Measurements from ENCODE around the gene SLC44A1.

SLC44A1 gene

GRCh38 chr9:105333811-105334210 is 89.4 kb downstream of the SLC44A1 start:
- DNase-seq (ENCODE audit: low read depth in 2 of 2): no peak

- no peak for DNase-seq (ENCODE audit: low read depth in 2 of 2)
These were observed 93.9 kb downstream of the SLC44A1 start for GRCh38 chr9:105338308-105338707.

GRCh38 chr9:105339849-105340248 is 95.4 kb downstream of the SLC44A1 start:
- no peak for DNase-seq (ENCODE audit: low read depth in 2 of 2)

- no peak for DNase-seq (ENCODE audit: low read depth in 2 of 2)
These were observed 97.1 kb downstream of the SLC44A1 start for GRCh38 chr9:105341434-105342146.

GRCh38 chr9:105342147-105342505 is 97.7 kb downstream of the SLC44A1 start:
- no peak for DNase-seq (ENCODE audit: low read depth in 2 of 2)

- no peak for DNase-seq (ENCODE audit: low read depth in 2 of 2)
These were observed 99.8 kb downstream of the SLC44A1 start for GRCh38 chr9:105344283-105344682.

- no peak for DNase-seq (ENCODE audit: low read depth in 2 of 2)
These were observed 101.2 kb downstream of the SLC44A1 start for GRCh38 chr9:105345626-105346025.

- DNase-seq (ENCODE audit: low read depth in 2 of 2): no peak
These were observed 101.8 kb downstream of the SLC44A1 start for GRCh38 chr9:105346273-105346672.

- no peak for DNase-seq (ENCODE audit: low read depth in 2 of 2)
These were observed 110.0 kb downstream of the SLC44A1 start for GRCh38 chr9:105354448-105354847.

- no peak for DNase-seq (ENCODE audit: low read depth in 2 of 2)
These were observed 111.3 kb downstream of the SLC44A1 start for GRCh38 chr9:105355781-105356180.

GRCh38 chr9:105357937-105358336 is 113.5 kb downstream of the SLC44A1 start:
- DNase-seq (ENCODE audit: low read depth in 2 of 2): no peak

GRCh38 chr9:105359892-105360291 is 115.4 kb downstream of the SLC44A1 start:
- DNase-seq (ENCODE audit: low read depth in 2 of 2): peak; percentile 64 to 65

GRCh38 chr9:105360344-105360743 is 115.9 kb downstream of the SLC44A1 start:
- no peak for DNase-seq (ENCODE audit: low read depth in 2 of 2)

- no peak for DNase-seq (ENCODE audit: low read depth in 2 of 2)
These were observed 117.4 kb downstream of the SLC44A1 start for GRCh38 chr9:105361873-105362272.

GRCh38 chr9:105362470-105362869 is 118.0 kb downstream of the SLC44A1 start:
- DNase-seq (ENCODE audit: low read depth in 2 of 2): no peak

GRCh38 chr9:105363837-105364236 is 119.4 kb downstream of the SLC44A1 start:
- DNase-seq (ENCODE audit: low read depth in 2 of 2): no peak

GRCh38 chr9:105369911-105370310 is 125.5 kb downstream of the SLC44A1 start:
- DNase-seq (ENCODE audit: low read depth in 2 of 2): no peak

- DNase-seq (ENCODE audit: low read depth in 2 of 2): no peak
These were observed 129.3 kb downstream of the SLC44A1 start for GRCh38 chr9:105373723-105374122.

- DNase-seq (ENCODE audit: low read depth in 2 of 2): no peak
These were observed 130.9 kb downstream of the SLC44A1 start for GRCh38 chr9:105375323-105375722.

- DNase-seq (ENCODE audit: low read depth in 2 of 2): no peak
These were observed 132.4 kb downstream of the SLC44A1 start for GRCh38 chr9:105376893-105377292.

GRCh38 chr9:105385381-105385985 is 141.0 kb downstream of the SLC44A1 start:
- no peak for DNase-seq (ENCODE audit: low read depth in 2 of 2)

- DNase-seq (ENCODE audit: low read depth in 2 of 2): no peak
These were observed 145.3 kb downstream of the SLC44A1 start for GRCh38 chr9:105389796-105390195.

GRCh38 chr9:105390871-105391270 is 146.4 kb downstream of the SLC44A1 start:
- DNase-seq (ENCODE audit: low read depth in 2 of 2): no peak

GRCh38 chr9:105391288-105391687 is 146.8 kb downstream of the SLC44A1 start:
- no peak for DNase-seq (ENCODE audit: low read depth in 2 of 2)

All from stimulated activated CD8-positive, alpha-beta memory T cell treated with anti-CD3 and anti-CD28 coated beads, Interleukin-15, amount 100 ng/mL, for 48 hours (primary cell).